Upper lobe of right lung (tissue), 1 donor: ENCODE measurements around the gene KANK3. TPM values are rescaled to one million over a fixed set of nuclear protein-coding genes. Genes with fewer than 3 reads are reported as not detected.
A peak's percentile ranks its signal among the peaks of the same experiment; 100 is the strongest.

ENCODE experiments used
- ATAC-seq: fragments of 200-7000 bp; cut with Tn5 transposase; one replicate; pipeline ENCODE4 v1.9.1; 2020; ENCODE audit warnings: mild to moderate bottlenecking, moderate library complexity
- DNase-seq: peaks from one replicate; pipeline ENCODE4 v3.0.0-alpha.2; 2020
- H3K27ac ChIP-seq: fragments of 200-600 bp; one replicate; pipeline ENCODE4 v1.8.0; 2022
- H3K27me3 ChIP-seq: fragments of 200-600 bp; one replicate; pipeline ENCODE4 v1.8.0; 2022; ENCODE audit warnings: mild to moderate bottlenecking
- H3K36me3 ChIP-seq: fragments of 200-600 bp; one replicate; pipeline ENCODE4 v1.8.0; 2022
- H3K4me1 ChIP-seq: fragments of 200-600 bp; one replicate; pipeline ENCODE4 v1.8.0; 2022
- H3K4me3 ChIP-seq: fragments of 200-600 bp; one replicate; pipeline ENCODE4 v1.8.0; 2022; ENCODE audit warnings: mild to moderate bottlenecking
- H3K9me3 ChIP-seq: fragments of 200-600 bp; one replicate; pipeline ENCODE4 v1.8.0; 2022
- intact Hi-C: fragments of 100-400 bp; cut with DNase I; formaldehyde crosslinking; loops from one replicate; pipeline ENCODE4 v1.11.0; 2022
- total RNA-seq: library from RNA; stranded (reverse); fragmentation: NEBNext Ultra II Directional; extraction: Animal tissue kit (Norgen Biotek cat#: 25700); gene quantifications from one replicate; pipeline ENCODE4 v1.2.1, GENCODE V29; 2021
- TF ChIP-seq, protein P1 (sequence below): fragments of 200-600 bp; IDR thresholded peaks from one replicate; pipeline ENCODE4 v1.8.0; 2022; ENCODE audit warnings: antibody characterized with exemption
- donor health status: DM: no; HTN: yes; CAD: no; lungs with severe emphysema.

The KANK3 gene
- total RNA-seq, 1 donor from 2014 or later = 54.0 TPM

DNA sequence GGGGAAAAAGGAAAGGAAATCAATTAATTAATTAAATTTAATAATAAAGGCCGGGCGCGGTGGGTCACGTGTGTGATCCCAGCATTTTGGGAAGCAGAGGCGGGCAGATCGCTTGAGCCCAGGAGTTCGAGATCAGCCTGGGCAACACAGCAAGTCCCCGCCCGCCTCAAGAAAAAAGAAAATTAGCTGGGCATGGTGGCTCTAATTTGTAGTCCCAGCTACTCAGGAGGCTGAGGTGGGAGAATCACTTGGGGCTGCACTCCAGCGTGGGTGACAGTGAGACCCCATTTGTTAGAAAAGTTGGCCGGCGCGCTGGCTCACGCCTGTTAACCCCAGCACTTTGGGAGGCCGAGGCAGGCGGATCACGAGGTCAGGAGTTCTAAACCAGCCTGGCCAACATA lies 34.2 kb downstream of the KANK3 start:
- TF ChIP-seq, protein P1, sequence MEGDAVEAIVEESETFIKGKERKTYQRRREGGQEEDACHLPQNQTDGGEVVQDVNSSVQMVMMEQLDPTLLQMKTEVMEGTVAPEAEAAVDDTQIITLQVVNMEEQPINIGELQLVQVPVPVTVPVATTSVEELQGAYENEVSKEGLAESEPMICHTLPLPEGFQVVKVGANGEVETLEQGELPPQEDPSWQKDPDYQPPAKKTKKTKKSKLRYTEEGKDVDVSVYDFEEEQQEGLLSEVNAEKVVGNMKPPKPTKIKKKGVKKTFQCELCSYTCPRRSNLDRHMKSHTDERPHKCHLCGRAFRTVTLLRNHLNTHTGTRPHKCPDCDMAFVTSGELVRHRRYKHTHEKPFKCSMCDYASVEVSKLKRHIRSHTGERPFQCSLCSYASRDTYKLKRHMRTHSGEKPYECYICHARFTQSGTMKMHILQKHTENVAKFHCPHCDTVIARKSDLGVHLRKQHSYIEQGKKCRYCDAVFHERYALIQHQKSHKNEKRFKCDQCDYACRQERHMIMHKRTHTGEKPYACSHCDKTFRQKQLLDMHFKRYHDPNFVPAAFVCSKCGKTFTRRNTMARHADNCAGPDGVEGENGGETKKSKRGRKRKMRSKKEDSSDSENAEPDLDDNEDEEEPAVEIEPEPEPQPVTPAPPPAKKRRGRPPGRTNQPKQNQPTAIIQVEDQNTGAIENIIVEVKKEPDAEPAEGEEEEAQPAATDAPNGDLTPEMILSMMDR = no peak
- peak overlapping the region; percentile 77 for H3K27ac ChIP-seq
- H3K9me3 ChIP-seq = no peaks in the 10 kb centered on the region
- DNase-seq (no peak), ATAC-seq (no peak)
- no peaks in the 10 kb centered on the region for H3K27me3 ChIP-seq
- intact Hi-C loops = no loop called here
- H3K4me1 ChIP-seq = peaks cover 27% of the 10 kb centered on the region
- H3K36me3 ChIP-seq = peaks cover 23% of the 10 kb centered on the region
- peak overlapping the region; percentile 72 for H3K4me3 ChIP-seq

DNA sequence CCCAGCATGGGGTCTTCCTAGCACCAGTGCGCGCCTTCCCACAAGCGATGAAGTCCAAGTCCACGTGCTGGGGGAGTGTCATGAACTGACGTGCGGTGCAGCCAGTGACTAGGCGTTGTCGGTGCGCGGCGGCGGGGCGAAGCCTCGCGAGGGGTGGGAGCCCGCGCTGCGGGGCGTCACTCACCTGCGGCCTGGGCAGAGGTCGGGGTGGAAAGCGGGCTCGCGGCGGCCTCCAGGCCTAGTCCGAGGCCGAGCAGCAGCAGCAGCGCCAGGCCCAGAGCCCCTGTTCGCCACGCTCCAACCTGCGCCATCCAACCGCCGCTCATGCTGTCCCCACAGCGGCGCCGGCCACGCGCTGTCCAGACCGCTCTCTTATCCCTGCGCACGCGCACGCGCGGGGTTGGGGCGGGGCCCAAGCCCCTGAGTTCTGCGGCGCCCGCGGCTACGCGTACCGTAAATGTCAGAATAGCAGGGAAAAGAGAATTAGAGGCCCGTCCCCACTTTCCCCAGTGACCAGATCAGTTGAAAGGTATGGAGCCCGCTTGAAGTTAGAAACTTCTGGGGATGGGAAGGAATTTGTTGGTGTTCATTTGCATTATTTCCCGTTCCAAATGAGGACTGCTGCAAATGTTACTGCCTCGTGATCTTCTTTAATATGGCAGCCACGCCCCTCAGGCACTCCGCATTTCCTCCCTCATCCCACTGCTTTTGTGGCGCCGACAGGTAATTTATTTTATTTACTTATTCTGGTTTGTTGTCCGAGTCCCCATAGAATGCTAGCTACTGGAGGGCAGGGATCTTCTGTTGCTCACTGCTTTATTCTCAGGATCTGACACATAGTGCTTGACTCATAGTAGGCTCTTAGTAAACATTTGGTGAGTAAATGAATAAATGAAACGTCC lies 34.8 kb downstream of the KANK3 start, which contains the start of gene CD320:
Gene CD320 (minus strand): TSS at position 394 of the 902 bp plus-strand sequence. CDS start 68 bp downstream, at position 326.
- intact Hi-C loops = no loop called here
- H3K27me3 ChIP-seq = no peaks in the 10 kb centered on the region
- H3K4me3 ChIP-seq = peak within 1 kb of the TSS; percentile 72
- peak; percentile 94 for ATAC-seq
- H3K27ac ChIP-seq = peak within 1 kb of the TSS; percentile 77
- H3K9me3 ChIP-seq = no peaks in the 10 kb centered on the region
- TF ChIP-seq, protein P1 = no peak
- peaks cover 27% of the 10 kb centered on the region for H3K4me1 ChIP-seq
- peak; percentile 95 for DNase-seq
- peaks cover 23% of the 10 kb centered on the region for H3K36me3 ChIP-seq

DNA sequence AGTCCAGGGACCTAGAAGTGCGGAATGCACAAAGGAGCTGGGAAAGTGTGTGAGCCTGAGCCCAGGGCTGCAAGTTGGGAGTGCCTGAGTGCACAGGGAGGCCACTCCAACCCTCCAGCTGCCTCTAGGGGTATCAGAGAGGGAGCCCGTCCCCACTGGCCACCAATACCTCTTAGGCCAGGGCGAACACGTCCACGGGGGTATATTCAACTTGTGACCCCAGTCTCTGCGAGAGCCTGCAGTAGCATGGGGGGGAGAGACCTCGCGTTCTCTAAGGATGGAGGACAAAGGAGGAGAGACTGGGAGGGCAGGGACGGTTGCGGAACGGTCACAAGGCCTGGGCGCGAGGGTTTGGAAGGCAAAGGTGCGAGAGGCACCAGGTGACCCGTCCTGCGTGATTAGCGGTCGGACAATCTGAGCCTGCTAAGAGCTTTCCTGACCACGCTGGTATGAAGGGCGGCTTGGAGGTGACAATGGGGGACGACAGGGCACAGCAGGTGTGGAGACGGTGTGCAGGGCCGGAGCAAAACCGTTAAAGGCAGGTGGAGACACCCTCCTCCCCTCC lies 35.6 kb downstream of the KANK3 start:
- H3K4me1 ChIP-seq = peaks cover 27% of the 10 kb centered on the region
- TF ChIP-seq, protein P1 = no peak
- H3K27me3 ChIP-seq = no peaks in the 10 kb centered on the region
- no peaks in the 10 kb centered on the region for H3K9me3 ChIP-seq
- H3K4me3 ChIP-seq = peak overlapping the region; percentile 72
- H3K27ac ChIP-seq = peak overlapping the region; percentile 77
- intact Hi-C loops = no loop called here
- peaks cover 22% of the 10 kb centered on the region for H3K36me3 ChIP-seq
- DNase-seq (no peak), ATAC-seq (no peak)

DNA sequence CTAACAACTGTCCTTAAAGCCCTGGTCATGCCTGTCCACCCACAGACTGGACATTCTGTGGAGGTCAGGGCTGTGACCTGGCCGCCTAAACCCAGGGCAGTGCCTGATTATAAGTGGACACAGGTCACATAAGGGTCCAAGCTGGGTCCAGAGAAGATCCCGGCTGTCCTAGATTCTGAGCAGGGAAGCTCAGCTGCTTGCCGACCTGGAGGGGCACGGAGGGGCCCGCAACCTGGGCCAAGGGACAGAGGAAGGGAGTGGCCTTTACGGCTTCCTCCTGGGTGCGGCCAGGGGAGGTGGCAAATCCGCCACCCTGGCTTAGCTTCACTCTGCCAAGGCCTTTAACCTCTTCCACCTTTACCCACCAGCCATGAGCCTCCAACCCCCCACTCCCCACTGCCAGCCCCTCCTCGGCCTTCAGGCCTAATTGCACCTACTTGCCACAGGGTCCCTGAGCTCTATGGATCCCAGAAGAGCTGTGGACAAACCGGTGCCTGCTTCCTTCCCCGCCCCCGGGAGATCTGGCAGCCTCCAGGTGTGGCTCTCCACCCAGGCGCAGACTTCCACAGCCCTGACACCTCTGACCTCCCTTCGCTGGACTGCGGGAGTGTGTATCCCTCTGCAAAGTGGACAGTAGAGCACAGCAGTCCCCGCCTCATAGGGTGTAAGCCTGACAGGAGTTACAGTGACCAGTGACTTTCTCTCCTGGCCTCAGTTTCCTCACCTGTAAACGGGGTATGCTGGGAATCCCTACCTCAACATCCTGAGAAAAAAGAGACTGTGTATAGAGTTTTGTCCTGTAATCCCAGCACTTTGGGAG lies 36.6 kb downstream of the KANK3 start:
- peaks cover 21% of the 10 kb centered on the region for H3K4me1 ChIP-seq
- TF ChIP-seq, protein P1 = no peak
- H3K27me3 ChIP-seq = no peaks in the 10 kb centered on the region
- DNase-seq = peak; percentile 61
- peak overlapping the region; percentile 72 for H3K4me3 ChIP-seq
- H3K9me3 ChIP-seq = no peaks in the 10 kb centered on the region
- intact Hi-C loops = no loop called here
- peaks cover 14% of the 10 kb centered on the region for H3K36me3 ChIP-seq
- peak overlapping the region; percentile 48 for H3K27ac ChIP-seq
- no peak for ATAC-seq

DNA sequence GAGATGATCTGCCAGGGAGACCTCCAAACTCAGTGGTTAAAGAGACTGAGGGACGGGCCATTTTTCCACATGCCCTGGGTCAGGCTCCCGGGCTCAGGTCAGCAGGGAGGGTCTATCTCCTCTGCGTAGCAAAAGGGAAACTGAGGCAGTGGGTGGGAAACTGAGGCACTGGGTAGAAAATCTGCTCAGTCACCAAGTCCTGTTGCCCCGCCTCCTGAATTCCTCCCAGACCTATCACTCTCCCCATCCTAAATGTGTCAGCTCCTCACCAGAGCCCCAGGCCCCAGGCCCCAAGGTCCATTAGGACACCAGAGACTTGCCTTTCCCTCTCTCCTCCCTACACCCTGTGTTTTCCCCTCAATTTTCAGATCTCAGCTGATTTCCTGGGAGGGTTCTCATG lies 37.3 kb downstream of the KANK3 start:
- Histone ChIP-seq H3K4me3 (no peak overlapping the region), H3K27me3 (no peaks in the 10 kb centered on the region), H3K27ac (peak overlapping the region; percentile 48), H3K4me1 (peaks cover 21% of the 10 kb centered on the region), H3K36me3 (peaks cover 7% of the 10 kb centered on the region), H3K9me3 (no peaks in the 10 kb centered on the region)
- DNase-seq (peak; percentile 40), ATAC-seq (no peak)
- TF ChIP-seq, protein P1 = no peak
- intact Hi-C loops = no loop called here
